MM.1S (cell line): ENCODE data around the gene CSF1R.

Experiments used
- DNase-seq: peaks from one replicate; pipeline ENCODE4 v3.0.0-alpha.2; 2015
- H2AFZ ChIP-seq: fragments of 300-600 bp; sonication (generic); 2 replicates; pipeline ENCODE4 v1.6.0; 2016; ENCODE audit warnings: antibody characterized with exemption, low read length
- H3F3A ChIP-seq: fragments of 300-600 bp; sonication (generic); 2 replicates; pipeline ENCODE4 v1.6.1; 2016; ENCODE audit warnings: mild to moderate bottlenecking, antibody characterized with exemption, low read length, moderate library complexity, mixed read lengths; ENCODE audit not compliant: insufficient read depth
- H3K27ac ChIP-seq: fragments of 300-600 bp; sonication (generic); 2 replicates; pipeline ENCODE4 v1.5.1; 2016; ENCODE audit warnings: mild to moderate bottlenecking, low read length
- H3K27me3 ChIP-seq: fragments of 300-600 bp; sonication (generic); replicated peaks from 2 replicates; pipeline ENCODE4 v1.6.0; 2016; ENCODE audit warnings: low read length; ENCODE audit not compliant: insufficient read depth
- H3K36me3 ChIP-seq: fragments of 300-600 bp; sonication (generic); replicated peaks from 2 replicates; pipeline ENCODE4 v1.6.1; 2016; ENCODE audit warnings: mild to moderate bottlenecking, low read length, mixed read lengths; ENCODE audit not compliant: insufficient read depth
- H3K4me1 ChIP-seq: fragments of 300-600 bp; sonication (generic); 2 replicates; pipeline ENCODE4 v1.6.1; 2016; ENCODE audit warnings: low read length, mixed read lengths
- H3K4me2 ChIP-seq: fragments of 300-600 bp; sonication (generic); 2 replicates; pipeline ENCODE4 v1.6.0; 2016; ENCODE audit warnings: low read depth, low read length
- H3K4me3 ChIP-seq: fragments of 300-600 bp; sonication (generic); 2 replicates; pipeline ENCODE4 v1.5.1; 2016; ENCODE audit warnings: low read length, mixed read lengths
- H3K79me2 ChIP-seq: fragments of 300-600 bp; sonication (generic); 2 replicates; pipeline ENCODE4 v1.6.1; 2016; ENCODE audit warnings: mixed run types, low read length, mixed read lengths
- H3K9ac ChIP-seq: fragments of 300-600 bp; sonication (generic); 2 replicates; pipeline ENCODE4 v1.6.1; 2016; ENCODE audit warnings: low read length, mixed read lengths
- H3K9me2 ChIP-seq: fragments of 300-600 bp; sonication (generic); replicated peaks from 2 replicates; pipeline ENCODE4 v1.6.1; 2016; ENCODE audit warnings: mild to moderate bottlenecking, low read length, mixed read lengths; ENCODE audit not compliant: insufficient read depth
- H3K9me3 ChIP-seq: fragments of 300-600 bp; sonication (generic); replicated peaks from 2 replicates; pipeline ENCODE4 v1.6.1; 2016; ENCODE audit warnings: mild to moderate bottlenecking, low read length, mixed read lengths; ENCODE audit not compliant: insufficient read depth
- H4K20me1 ChIP-seq: fragments of 300-600 bp; sonication (generic); 2 replicates; pipeline ENCODE4 v1.6.1; 2016; ENCODE audit warnings: mild to moderate bottlenecking, low read length, moderate library complexity, mixed read lengths; ENCODE audit not compliant: insufficient read depth
- CTCF ChIP-seq: fragments of 300-600 bp; sonication (generic); IDR thresholded peaks from 2 replicates; pipeline ENCODE4 v1.5.1; 2016; ENCODE audit warnings: antibody characterized with exemption, low read length, mixed read lengths
- EZH2 ChIP-seq: fragments of 300-600 bp; sonication (generic); optimal IDR thresholded peaks from 2 replicates; pipeline ENCODE3; 2017; ENCODE audit warnings: low read depth, mild to moderate bottlenecking, antibody characterized with exemption, low read length, mixed read lengths
- EZH2phosphoT487 ChIP-seq: fragments of 300-600 bp; sonication (generic); IDR thresholded peaks from 2 replicates; pipeline ENCODE4 v1.6.1; 2018; ENCODE audit warnings: antibody characterized with exemption, low read length

Gene CSF1R

GRCh38 chr5:150085950-150086715 is at the start of gene CSF1R:
Gene CSF1R, minus strand, starts transcription at chr5:150086554. Its CDS starts 127 bp downstream, at chr5:150086427.
- Histone ChIP-seq H3K27me3 (no peaks in the 10 kb centered on the region), H3F3A (no peaks in the 10 kb centered on the region), H3K9me3 (no peaks in the 10 kb centered on the region), H3K27ac (no peak within 1 kb of the TSS), H3K4me2 (no peak within 1 kb of the TSS), H3K4me3 (no peak within 1 kb of the TSS), H3K79me2 (no peaks in the 10 kb centered on the region), H3K36me3 (no peaks in the 10 kb centered on the region), H4K20me1 (no peaks in the 10 kb centered on the region), H3K9me2 (no peaks in the 10 kb centered on the region), H2AFZ (no peak within 1 kb of the TSS), H3K9ac (no peak within 1 kb of the TSS), H3K4me1 (no peaks in the 10 kb centered on the region)
- DNase-seq = no peak
- TF ChIP-seq EZH2phosphoT487 (no peak), CTCF (no peak), EZH2 (no peak)

- no peak for DNase-seq
- Histone ChIP-seq H3K36me3 (no peaks in the 10 kb centered on the region), H3K9me3 (no peaks in the 10 kb centered on the region), H2AFZ (no peak overlapping the region), H4K20me1 (no peaks in the 10 kb centered on the region), H3K4me2 (no peak overlapping the region), H3K9ac (no peak overlapping the region), H3K27me3 (peaks cover 4% of the 10 kb centered on the region), H3K79me2 (no peaks in the 10 kb centered on the region), H3F3A (no peaks in the 10 kb centered on the region), H3K27ac (no peak overlapping the region), H3K9me2 (no peaks in the 10 kb centered on the region), H3K4me1 (no peaks in the 10 kb centered on the region), H3K4me3 (no peak overlapping the region)
- TF ChIP-seq EZH2phosphoT487 = no peak
- no peak for TF ChIP-seq CTCF
- no peak for TF ChIP-seq EZH2
These were observed 49.4 kb upstream of the CSF1R start for GRCh38 chr5:150135557-150136304.

- Histone ChIP-seq H3K4me1 (no peaks in the 10 kb centered on the region), H3K79me2 (no peaks in the 10 kb centered on the region), H3K36me3 (no peaks in the 10 kb centered on the region), H3K9me3 (no peaks in the 10 kb centered on the region), H3F3A (no peaks in the 10 kb centered on the region), H3K4me3 (no peak overlapping the region), H3K9me2 (no peaks in the 10 kb centered on the region), H2AFZ (no peak overlapping the region), H3K4me2 (no peak overlapping the region), H3K27ac (no peak overlapping the region), H3K9ac (no peak overlapping the region), H3K27me3 (peaks cover 4% of the 10 kb centered on the region), H4K20me1 (no peaks in the 10 kb centered on the region)
- TF ChIP-seq EZH2phosphoT487 = no peak
- no peak for TF ChIP-seq CTCF
- TF ChIP-seq EZH2 = no peak
- no peak for DNase-seq
These were observed 47.8 kb upstream of the CSF1R start for GRCh38 chr5:150134198-150134588.
